SK-N-SH treated with all-trans-retinoic acid at 6 μM for 48 hours (cell line): ENCODE measurements around the gene ZNF622.

Source experiments
- ATAC-seq: fragments of 200-7000 bp; cut with Tn5 transposase; 3 replicates; pipeline ENCODE4 v1.9.1; 2020; ENCODE audit warnings: mild to moderate bottlenecking, moderate library complexity
- ARNTL ChIP-seq: fragments of 450-650 bp; formaldehyde crosslinking; IDR thresholded peaks from 2 replicates; pipeline ENCODE4 v1.5.0; 2020; ENCODE audit warnings: low read depth, mild to moderate bottlenecking, moderate library complexity, borderline replicate concordance
- BACH2 ChIP-seq: fragments of 250-450 bp; sonication (Bioruptor Pico); IDR thresholded peaks from 2 replicates; pipeline ENCODE4 v1.9.0; 2021; ENCODE audit warnings: mild to moderate bottlenecking, borderline replicate concordance
- CREB5 ChIP-seq: fragments of 250-450 bp; sonication (Bioruptor Pico); IDR thresholded peaks from 2 replicates; pipeline ENCODE4 v1.5.1; 2020; ENCODE audit warnings: low read depth, mild to moderate bottlenecking, moderate library complexity
- CSDC2 ChIP-seq: fragments of 250-450 bp; sonication (Bioruptor Pico); IDR thresholded peaks from 2 replicates; pipeline ENCODE4 v1.5.0; 2020; ENCODE audit warnings: mild to moderate bottlenecking, moderate library complexity
- CSRNP3 ChIP-seq: fragments of 250-450 bp; sonication (Bioruptor Pico); IDR thresholded peaks from 2 replicates; pipeline ENCODE4 v1.5.1; 2021; ENCODE audit warnings: mild to moderate bottlenecking, moderate library complexity
- ESRRG ChIP-seq: fragments of 250-450 bp; sonication (Bioruptor Pico); IDR thresholded peaks from 2 replicates; pipeline ENCODE4 v1.6.1; 2021; ENCODE audit warnings: mild to moderate bottlenecking
- GLIS3 ChIP-seq: fragments of 250-450 bp; sonication (Bioruptor Pico); IDR thresholded peaks from 2 replicates; pipeline ENCODE4 v1.5.0; 2020; ENCODE audit warnings: mild to moderate bottlenecking, moderate library complexity
- ISL1 ChIP-seq: fragments of 250-450 bp; sonication (Bioruptor Pico); IDR thresholded peaks from 2 replicates; pipeline ENCODE4 v2.1.2; 2022; ENCODE audit warnings: mild to moderate bottlenecking, moderate library complexity
- OSR1 ChIP-seq: fragments of 250-450 bp; sonication (Bioruptor Pico); IDR thresholded peaks from 2 replicates; pipeline ENCODE4 v1.8.0; 2022; ENCODE audit warnings: moderate library complexity, mild to moderate bottlenecking, inconsistent platforms
- PATZ1 ChIP-seq: fragments of 250-450 bp; sonication (Bioruptor Pico); IDR thresholded peaks from 2 replicates; pipeline ENCODE4 v1.8.0; 2020; ENCODE audit warnings: mild to moderate bottlenecking, moderate library complexity, borderline replicate concordance
- POU6F1 ChIP-seq: fragments of 250-450 bp; sonication (Bioruptor Pico); IDR thresholded peaks from 2 replicates; pipeline ENCODE4 v1.8.0; 2021; ENCODE audit warnings: low read depth, mild to moderate bottlenecking, moderate library complexity, borderline replicate concordance
- PPARA ChIP-seq: fragments of 250-450 bp; sonication (Bioruptor Pico); IDR thresholded peaks from 2 replicates; pipeline ENCODE4 v1.5.0; 2020; ENCODE audit warnings: mild to moderate bottlenecking, borderline replicate concordance
- RARB ChIP-seq: fragments of 250-450 bp; sonication (Bioruptor Pico); IDR thresholded peaks from 2 replicates; pipeline ENCODE4 v1.8.0; 2021; ENCODE audit warnings: mild to moderate bottlenecking, moderate library complexity
- SNAI2 ChIP-seq: fragments of 250-450 bp; sonication (Bioruptor Pico); IDR thresholded peaks from 2 replicates; pipeline ENCODE4 v1.5.0; 2020; ENCODE audit warnings: mild to moderate bottlenecking, moderate library complexity
- TCF4 ChIP-seq: fragments of 250-450 bp; sonication (Bioruptor Pico); IDR thresholded peaks from 2 replicates; pipeline ENCODE4 v1.8.0; 2021; ENCODE audit warnings: mild to moderate bottlenecking, moderate library complexity, borderline replicate concordance
- TOX ChIP-seq: fragments of 250-450 bp; sonication (Bioruptor Pico); IDR thresholded peaks from 2 replicates; pipeline ENCODE4 v1.8.0; 2021; ENCODE audit warnings: mild to moderate bottlenecking, moderate library complexity, borderline replicate concordance
- ZC3H10 ChIP-seq: fragments of 250-450 bp; sonication (Bioruptor Pico); IDR thresholded peaks from 2 replicates; pipeline ENCODE4 v1.5.1; 2021; ENCODE audit warnings: mild to moderate bottlenecking, moderate library complexity
- ZFP3 ChIP-seq: fragments of 250-450 bp; sonication (Bioruptor Pico); IDR thresholded peaks from 2 replicates; pipeline ENCODE4 v1.5.0; 2020; ENCODE audit warnings: mild to moderate bottlenecking, moderate library complexity
- ZFP30 ChIP-seq: fragments of 450-650 bp; formaldehyde crosslinking; IDR thresholded peaks from 2 replicates; pipeline ENCODE4 v1.5.0; 2022; ENCODE audit warnings: mild to moderate bottlenecking, moderate library complexity
- ZNF565 ChIP-seq: fragments of 450-650 bp; formaldehyde crosslinking; conservative IDR thresholded peaks from 2 replicates; pipeline ENCODE4 v1.5.0; 2020; ENCODE audit warnings: low read depth, mild to moderate bottlenecking, moderate library complexity
- ZNF70 ChIP-seq: fragments of 450-650 bp; formaldehyde crosslinking; IDR thresholded peaks from 2 replicates; pipeline ENCODE4 v1.5.0; 2020; ENCODE audit warnings: mild to moderate bottlenecking, moderate library complexity
- ZNF8 ChIP-seq: fragments of 450-650 bp; formaldehyde crosslinking; IDR thresholded peaks from 2 replicates; pipeline ENCODE4 v1.5.0; 2020; ENCODE audit warnings: mild to moderate bottlenecking, moderate library complexity

ZNF622 gene

GRCh38 chr5:16493261-16493660 lies 27.7 kb upstream of the ZNF622 start (continued):
- TF ChIP-seq POU6F1 (CRISPR knock-in tag) = no peak

GRCh38 chr5:16492398-16493140 lies 27.0 kb upstream of the ZNF622 start:
- no peak; the same call in 2 of the 3 replicates for ATAC-seq
- TF ChIP-seq ZFP3 (CRISPR knock-in tag) = no peak
- TF ChIP-seq BACH2 (CRISPR knock-in tag) = no peak
- no peak for TF ChIP-seq TCF4 (CRISPR knock-in tag)
- no peak for TF ChIP-seq CSRNP3 (CRISPR knock-in tag)
- TF ChIP-seq PATZ1 (CRISPR knock-in tag) = no peak
- no peak for TF ChIP-seq GLIS3 (CRISPR knock-in tag)
- TF ChIP-seq ZNF8 (CRISPR knock-in tag) = no peak
- TF ChIP-seq RARB (CRISPR knock-in tag) = no peak
- TF ChIP-seq CREB5 (CRISPR knock-in tag) = no peak
- no peak for TF ChIP-seq ESRRG (CRISPR knock-in tag)
- TF ChIP-seq ZNF70 (CRISPR knock-in tag) = no peak
- no peak for TF ChIP-seq ZNF565 (CRISPR knock-in tag)
- no peak for TF ChIP-seq OSR1 (CRISPR knock-in tag)
- TF ChIP-seq POU6F1 (CRISPR knock-in tag) = no peak

GRCh38 chr5:16490911-16491310 lies 25.3 kb upstream of the ZNF622 start:
- no peak for ATAC-seq
- TF ChIP-seq CSDC2 (CRISPR knock-in tag) (no peak), CSRNP3 (CRISPR knock-in tag) (no peak), ZNF565 (CRISPR knock-in tag) (no peak), OSR1 (CRISPR knock-in tag) (no peak), PATZ1 (CRISPR knock-in tag) (no peak), CREB5 (CRISPR knock-in tag) (no peak), TCF4 (CRISPR knock-in tag) (no peak), RARB (CRISPR knock-in tag) (no peak), ZC3H10 (CRISPR knock-in tag) (no peak), PPARA (CRISPR knock-in tag) (no peak), SNAI2 (CRISPR knock-in tag) (no peak), BACH2 (CRISPR knock-in tag) (no peak), TOX (CRISPR knock-in tag) (no peak), ZFP3 (CRISPR knock-in tag) (no peak), ZFP30 (no peak), ZNF70 (CRISPR knock-in tag) (no peak), ARNTL (CRISPR knock-in tag) (no peak), ISL1 (CRISPR knock-in tag) (no peak)
